PC-9 (cell line): ENCODE data around the gene MACROH2A2.

Experiments
- EZH2 ChIP-seq: fragments of 200-600 bp; sonication (generic); IDR thresholded peaks from 2 replicates; pipeline ENCODE4 v1.8.0; 2017; ENCODE audit warnings: antibody characterized with exemption, low read depth
- TF ChIP-seq, protein P1 (sequence below): fragments of 200-600 bp; sonication (generic); conservative IDR thresholded peaks from 2 replicates; pipeline ENCODE4 v1.6.1; 2017; ENCODE audit warnings: mixed run types, antibody characterized with exemption, mild to moderate bottlenecking, moderate library complexity

DNA sequence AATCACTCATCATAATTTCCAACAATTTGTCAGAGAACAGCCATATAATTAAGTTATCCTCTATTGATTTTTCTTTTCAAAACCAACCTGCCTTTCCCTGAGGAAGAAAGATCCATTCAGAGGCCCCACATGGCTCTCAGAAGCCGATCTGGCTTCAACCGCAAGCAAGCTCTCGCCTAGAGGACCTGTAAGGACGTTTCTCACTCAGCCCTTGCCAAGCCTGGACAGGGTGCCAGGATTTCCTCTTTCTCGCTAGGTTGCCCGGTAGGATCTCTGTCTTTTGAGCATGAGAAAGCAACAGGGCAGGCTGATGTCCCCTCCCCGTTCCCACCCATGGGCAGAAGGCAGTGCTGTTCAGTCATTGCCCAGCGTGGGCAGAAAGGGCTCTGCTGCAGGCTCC is 67.0 kb downstream of the MACROH2A2 start:
- TF ChIP-seq, protein P1, sequence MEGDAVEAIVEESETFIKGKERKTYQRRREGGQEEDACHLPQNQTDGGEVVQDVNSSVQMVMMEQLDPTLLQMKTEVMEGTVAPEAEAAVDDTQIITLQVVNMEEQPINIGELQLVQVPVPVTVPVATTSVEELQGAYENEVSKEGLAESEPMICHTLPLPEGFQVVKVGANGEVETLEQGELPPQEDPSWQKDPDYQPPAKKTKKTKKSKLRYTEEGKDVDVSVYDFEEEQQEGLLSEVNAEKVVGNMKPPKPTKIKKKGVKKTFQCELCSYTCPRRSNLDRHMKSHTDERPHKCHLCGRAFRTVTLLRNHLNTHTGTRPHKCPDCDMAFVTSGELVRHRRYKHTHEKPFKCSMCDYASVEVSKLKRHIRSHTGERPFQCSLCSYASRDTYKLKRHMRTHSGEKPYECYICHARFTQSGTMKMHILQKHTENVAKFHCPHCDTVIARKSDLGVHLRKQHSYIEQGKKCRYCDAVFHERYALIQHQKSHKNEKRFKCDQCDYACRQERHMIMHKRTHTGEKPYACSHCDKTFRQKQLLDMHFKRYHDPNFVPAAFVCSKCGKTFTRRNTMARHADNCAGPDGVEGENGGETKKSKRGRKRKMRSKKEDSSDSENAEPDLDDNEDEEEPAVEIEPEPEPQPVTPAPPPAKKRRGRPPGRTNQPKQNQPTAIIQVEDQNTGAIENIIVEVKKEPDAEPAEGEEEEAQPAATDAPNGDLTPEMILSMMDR = no peak
- no peak for TF ChIP-seq EZH2
